ENCODE data around the gene LYSMD2.

LYSMD2 gene, protein sequence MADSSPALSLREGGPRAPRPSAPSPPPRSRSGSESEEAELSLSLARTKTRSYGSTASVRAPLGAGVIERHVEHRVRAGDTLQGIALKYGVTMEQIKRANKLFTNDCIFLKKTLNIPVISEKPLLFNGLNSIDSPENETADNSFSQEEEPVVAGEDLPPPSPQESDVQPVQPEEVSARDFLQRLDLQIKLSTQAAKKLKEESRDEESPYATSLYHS

GRCh38 chr15:51737522-51738305 is at the start of gene LYSMD2:
LYSMD2 (minus strand) TSS chr15:51737655; CDS start chr15:51737622, 33 bp downstream.
- TF ChIP-seq GATA3 (IDR thresholded peaks at IDR 0.05; ENCODE audit: low read depth, low read length), result no peak
- no peak for TF ChIP-seq GATA2 (IDR thresholded peaks at IDR 0.05; ENCODE audit: low read depth, low read length)

DNA sequence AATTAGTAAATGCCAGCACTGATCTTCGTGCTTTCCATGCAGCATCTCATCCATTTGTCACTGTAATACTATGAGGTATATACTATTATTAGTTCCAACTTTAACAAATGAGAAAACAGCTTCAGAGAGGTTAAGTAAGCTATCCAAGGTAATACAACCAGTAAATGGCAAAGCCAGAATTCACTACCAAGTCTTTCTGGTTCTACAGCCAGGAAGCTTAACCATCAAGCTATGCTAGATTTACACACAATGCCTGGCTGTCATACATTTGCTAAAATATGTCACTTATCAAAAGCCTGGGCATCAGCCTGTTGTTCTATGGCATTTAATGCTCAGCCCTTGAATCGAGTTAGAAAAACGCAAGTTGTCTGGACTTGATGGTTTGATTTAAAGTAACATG is 46.5 kb upstream of the LYSMD2 start:
- TF ChIP-seq GATA3 (IDR thresholded peaks at IDR 0.05; ENCODE audit: low read depth, low read length) (no peak), GATA2 (IDR thresholded peaks at IDR 0.05; ENCODE audit: low read depth, low read length) (no peak)

DNA sequence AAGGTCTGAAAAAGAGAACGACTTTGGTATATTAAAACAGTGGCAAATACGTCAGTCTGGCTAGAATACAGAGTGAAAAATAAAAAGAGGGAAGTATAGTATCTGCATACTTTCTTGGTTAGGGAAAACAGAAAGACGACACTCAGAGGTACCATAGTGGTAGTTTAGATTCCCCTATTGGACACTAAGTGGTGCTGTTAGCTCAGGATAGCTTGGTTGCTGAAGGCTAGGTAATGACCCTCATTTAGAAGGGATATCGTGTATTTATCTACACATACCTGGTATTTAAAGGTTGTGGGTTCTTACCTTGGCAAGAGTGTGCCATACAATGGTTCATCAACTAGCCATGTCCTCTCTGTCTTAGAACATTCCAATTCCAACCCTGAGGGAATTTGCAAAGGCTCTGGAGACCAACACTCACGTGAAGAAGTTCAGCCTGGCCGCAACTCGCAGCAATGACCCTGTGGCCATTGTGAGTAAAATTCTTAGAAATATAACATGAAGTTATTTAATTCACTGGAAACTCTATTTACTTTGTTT is 45.0 kb upstream of the LYSMD2 start:
- no peak for TF ChIP-seq GATA2 (IDR thresholded peaks at IDR 0.05; ENCODE audit: low read depth, low read length)
- no peak for TF ChIP-seq GATA3 (IDR thresholded peaks at IDR 0.05; ENCODE audit: low read depth, low read length)

- TF ChIP-seq GATA3 (IDR thresholded peaks at IDR 0.05; ENCODE audit: low read depth, low read length), result no peak
- no peak for TF ChIP-seq GATA2 (IDR thresholded peaks at IDR 0.05; ENCODE audit: low read depth, low read length)
Measured at GRCh38 chr15:51781506-51781905, 44.1 kb upstream of the LYSMD2 start.

DNA sequence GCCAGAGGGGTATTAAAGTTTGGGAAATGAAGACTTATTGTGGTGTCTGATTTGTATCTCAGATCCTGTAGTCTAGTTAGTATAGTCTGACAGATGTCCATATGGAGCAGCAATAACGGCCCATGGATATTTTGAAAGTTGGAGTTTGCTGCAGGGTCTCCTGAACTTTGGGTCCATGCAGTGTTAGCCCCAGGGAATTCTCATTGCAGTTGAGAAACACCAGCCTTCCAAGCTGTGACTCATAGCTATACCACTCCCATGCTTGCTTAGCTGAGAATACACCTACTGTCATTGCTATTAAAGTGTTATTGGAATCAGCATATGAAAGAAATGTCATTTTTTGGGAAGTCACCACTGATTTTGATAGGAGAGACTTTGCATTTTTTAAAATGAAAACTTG is 43.2 kb upstream of the LYSMD2 start:
- TF ChIP-seq GATA3 (IDR thresholded peaks at IDR 0.05; ENCODE audit: low read depth, low read length), result no peak
- TF ChIP-seq GATA2 (IDR thresholded peaks at IDR 0.05; ENCODE audit: low read depth, low read length), result no peak

DNA sequence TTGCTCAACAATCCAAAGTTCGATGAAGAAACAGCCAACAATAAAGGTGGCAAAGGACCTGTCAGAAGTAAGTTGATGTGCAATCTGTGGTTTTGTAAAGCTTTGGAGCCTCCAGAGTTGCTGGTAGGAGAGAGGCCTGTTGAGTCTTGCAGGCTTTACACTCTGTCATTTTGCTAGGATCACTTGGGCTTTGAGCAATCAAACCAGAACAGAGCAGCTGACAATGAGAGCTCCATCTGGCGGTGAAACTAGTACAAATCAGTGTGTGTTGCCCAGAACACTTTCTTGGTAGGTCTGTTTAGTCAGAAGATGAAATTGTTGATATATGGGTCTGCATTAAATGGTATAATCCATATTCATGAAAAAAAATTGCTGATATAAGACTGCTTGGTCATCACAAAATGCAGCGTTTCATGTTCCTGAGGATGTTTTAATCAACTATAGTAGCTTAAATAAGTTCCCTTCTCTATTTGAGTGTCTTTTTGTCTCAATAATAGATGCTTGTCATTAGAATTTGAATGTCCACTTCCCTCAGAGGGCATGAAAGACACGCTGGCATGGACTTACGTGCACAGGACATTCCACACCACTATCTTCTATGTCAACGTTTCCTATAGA is 39.6 kb upstream of the LYSMD2 start:
- TF ChIP-seq GATA3 (IDR thresholded peaks at IDR 0.05; ENCODE audit: low read depth, low read length) (no peak), GATA2 (IDR thresholded peaks at IDR 0.05; ENCODE audit: low read depth, low read length) (no peak)

GRCh38 chr15:51775967-51776816 is 38.7 kb upstream of the LYSMD2 start:
- peak; percentile 47; the same call in 1 of the 2 replicates for TF ChIP-seq GATA2 (IDR thresholded peaks at IDR 0.05; ENCODE audit: low read depth, low read length)
- TF ChIP-seq GATA3 (IDR thresholded peaks at IDR 0.05; ENCODE audit: low read depth, low read length), result no peak

- TF ChIP-seq GATA3 (IDR thresholded peaks at IDR 0.05; ENCODE audit: low read depth, low read length) (no peak), GATA2 (IDR thresholded peaks at IDR 0.05; ENCODE audit: low read depth, low read length) (no peak)
Measured at GRCh38 chr15:51774916-51775315, 37.5 kb upstream of the LYSMD2 start.

DNA sequence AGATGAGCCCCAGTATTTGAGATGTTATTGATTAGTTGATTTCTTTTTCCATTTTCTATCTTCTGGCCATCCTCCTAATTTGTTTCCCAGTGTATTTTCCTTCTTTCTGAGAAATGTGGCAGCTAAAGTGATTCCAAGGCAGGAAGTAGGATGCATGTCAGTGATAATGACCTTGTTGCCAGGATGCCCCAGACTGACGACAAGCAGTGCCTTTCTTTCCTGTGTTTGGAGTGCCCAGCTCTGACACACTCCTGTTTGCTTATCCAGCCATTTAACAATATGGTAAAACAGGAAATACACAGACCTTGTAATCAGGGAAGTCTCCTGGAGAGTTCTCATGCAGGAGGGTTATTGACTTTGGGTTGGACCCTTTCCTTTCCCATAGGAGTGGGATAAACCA is 34.3 kb upstream of the LYSMD2 start:
- TF ChIP-seq GATA2 (IDR thresholded peaks at IDR 0.05; ENCODE audit: low read depth, low read length) (no peak), GATA3 (IDR thresholded peaks at IDR 0.05; ENCODE audit: low read depth, low read length) (no peak)

- TF ChIP-seq GATA2 (IDR thresholded peaks at IDR 0.05; ENCODE audit: low read depth, low read length) (no peak), GATA3 (IDR thresholded peaks at IDR 0.05; ENCODE audit: low read depth, low read length) (no peak)
Measured at GRCh38 chr15:51770902-51771301, 33.4 kb upstream of the LYSMD2 start.

- TF ChIP-seq GATA3 (IDR thresholded peaks at IDR 0.05; ENCODE audit: low read depth, low read length) (no peak), GATA2 (IDR thresholded peaks at IDR 0.05; ENCODE audit: low read depth, low read length) (no peak)
Measured at GRCh38 chr15:51768018-51768417, 30.6 kb upstream of the LYSMD2 start.

GRCh38 chr15:51766341-51766740 is 28.9 kb upstream of the LYSMD2 start:
- TF ChIP-seq GATA2 (IDR thresholded peaks at IDR 0.05; ENCODE audit: low read depth, low read length) (no peak), GATA3 (IDR thresholded peaks at IDR 0.05; ENCODE audit: low read depth, low read length) (no peak)

- TF ChIP-seq GATA3 (IDR thresholded peaks at IDR 0.05; ENCODE audit: low read depth, low read length) (no peak), GATA2 (IDR thresholded peaks at IDR 0.05; ENCODE audit: low read depth, low read length) (no peak)
Measured at GRCh38 chr15:51765751-51766150, 28.3 kb upstream of the LYSMD2 start.

DNA sequence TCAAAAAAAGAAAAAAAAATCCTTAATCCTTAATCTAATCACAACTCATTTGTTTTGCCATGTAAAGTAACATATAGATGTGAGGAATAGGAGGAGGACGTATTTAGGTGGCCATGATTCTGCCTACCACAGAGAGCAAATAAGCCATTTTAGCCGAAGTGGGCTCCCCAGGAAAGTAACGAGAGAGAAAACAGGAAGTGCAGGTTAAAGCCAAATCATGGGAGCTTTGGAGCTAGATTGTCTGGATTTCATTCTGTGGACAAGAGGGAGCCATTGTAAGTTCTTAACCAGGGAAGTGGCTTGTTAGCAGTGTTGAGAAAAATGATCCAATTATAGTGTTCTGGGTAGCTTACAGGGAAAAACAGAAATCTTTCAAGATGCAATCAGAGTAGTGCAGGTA is 23.4 kb upstream of the LYSMD2 start:
- TF ChIP-seq GATA3 (IDR thresholded peaks at IDR 0.05; ENCODE audit: low read depth, low read length) (no peak), GATA2 (IDR thresholded peaks at IDR 0.05; ENCODE audit: low read depth, low read length) (no peak)

Measured in SH-SY5Y (cell line).